Kidney tubule cell (primary cell): ENCODE results near the gene ZNF335.
"Not testable (repeated sequence)": the region's sequence is repeated elsewhere in the genome, so short reads cannot be mapped to it uniquely, and the experiment has no call there.

Experiments
- DNase-seq: peaks from one replicate; pipeline ENCODE4 v3.0.0-alpha.2; 2018; ENCODE audit warnings: low spot score

ZNF335 gene

DNA sequence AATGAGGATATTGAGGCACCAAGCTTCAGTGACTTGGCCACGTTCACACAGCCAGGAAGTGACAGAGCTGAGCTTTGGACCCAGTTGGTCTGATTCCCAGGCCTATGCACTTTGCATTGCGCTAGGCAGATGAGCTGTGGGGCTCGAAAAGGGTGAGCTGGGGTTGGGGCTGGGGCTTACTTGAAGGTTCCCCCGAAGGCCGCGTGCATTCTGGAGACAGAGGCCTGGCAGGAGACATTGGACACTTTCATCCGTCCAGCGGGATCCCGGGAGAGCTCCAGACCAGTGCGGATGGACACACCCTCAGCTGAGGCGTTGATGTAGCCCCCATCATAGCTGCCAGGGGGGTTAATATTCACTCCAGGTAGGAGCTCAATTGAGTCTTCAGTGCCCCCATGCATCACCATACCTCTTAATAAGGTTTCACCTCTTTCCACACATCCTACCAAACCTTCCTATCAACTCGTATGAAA lies 62.6 kb downstream of the ZNF335 start:
- DNase-seq: no peak

DNA sequence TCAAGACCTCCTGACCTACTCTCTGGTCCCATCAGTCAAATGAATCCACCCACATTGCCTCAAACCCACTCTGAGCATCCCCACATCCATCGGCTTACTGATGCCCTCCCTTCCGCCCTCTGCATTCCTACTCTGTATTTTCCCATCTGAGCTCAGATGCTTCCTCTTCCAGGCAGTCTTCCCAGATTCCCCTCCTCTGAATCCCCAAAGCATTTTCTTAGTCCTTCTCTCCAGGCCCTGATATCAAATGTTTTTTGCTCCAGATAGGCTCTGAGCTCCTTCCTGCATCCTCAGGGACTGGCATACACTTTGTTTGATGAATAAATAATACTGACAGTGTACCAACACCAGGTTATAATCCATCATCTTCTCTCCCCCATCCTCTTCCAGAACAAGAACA lies 63.9 kb downstream of the ZNF335 start:
- no peak for DNase-seq

DNA sequence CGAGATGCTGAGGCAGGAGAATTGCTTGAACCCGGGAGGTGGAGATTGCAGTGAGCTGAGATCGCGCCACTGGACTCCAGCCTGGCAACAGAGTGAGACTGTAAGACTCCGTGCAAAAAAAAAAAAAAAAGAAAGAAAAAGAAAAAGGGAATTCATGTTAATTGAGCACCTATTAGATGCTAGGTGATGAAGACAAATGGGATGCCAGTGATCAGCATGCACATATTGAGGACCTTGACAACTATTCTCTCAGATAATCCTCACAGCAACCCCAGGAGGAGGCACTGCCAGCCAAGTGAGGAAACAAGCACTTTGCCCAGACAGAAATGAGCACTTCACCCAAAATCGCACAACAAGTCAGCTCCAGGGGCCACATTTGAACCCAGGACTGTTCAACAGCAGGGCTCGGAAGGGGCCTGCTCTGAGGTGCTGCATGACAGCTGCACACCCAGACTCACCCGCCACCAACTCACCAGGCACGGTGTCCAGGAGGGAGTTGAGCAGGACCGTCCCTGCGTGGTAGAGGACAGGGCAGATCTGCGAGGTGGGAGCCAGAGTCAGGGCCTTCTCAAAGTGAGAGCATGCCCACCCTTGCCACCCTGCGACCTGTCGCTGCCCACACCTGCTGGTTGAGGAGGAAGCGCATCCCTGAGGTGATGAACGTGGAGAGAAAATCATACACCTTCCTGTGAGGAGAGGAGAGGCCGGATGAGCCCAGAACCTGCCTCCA lies 64.6 kb downstream of the ZNF335 start:
- DNase-seq: no peak

DNA sequence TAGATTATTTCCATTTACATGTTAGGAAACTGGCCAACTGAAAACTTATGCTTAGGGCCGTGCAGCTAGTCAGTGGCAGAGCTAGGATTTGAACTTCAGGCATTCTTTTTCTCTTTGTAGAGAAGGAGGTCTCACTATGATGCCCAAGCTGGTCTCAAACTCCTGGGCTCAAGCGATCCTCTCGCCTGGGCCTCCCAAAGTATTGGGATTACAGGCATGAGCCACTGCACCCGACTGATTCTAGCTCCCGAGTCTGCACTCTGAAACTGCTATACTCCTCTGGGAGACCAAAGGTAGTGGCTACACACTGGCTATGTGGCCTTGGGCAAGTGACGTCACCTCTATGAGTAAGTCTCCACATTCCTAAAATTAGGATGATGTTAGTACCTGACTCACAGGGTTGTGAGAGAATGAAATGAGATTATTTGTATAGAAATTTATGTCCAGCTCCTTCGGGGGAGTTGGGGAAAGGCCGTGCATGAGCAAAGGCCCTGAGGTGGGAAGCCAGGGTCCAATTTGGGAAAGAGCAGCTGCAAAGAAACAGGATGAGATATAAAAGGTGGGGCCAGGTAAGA lies 66.4 kb downstream of the ZNF335 start:
- DNase-seq: peak; percentile 88

DNA sequence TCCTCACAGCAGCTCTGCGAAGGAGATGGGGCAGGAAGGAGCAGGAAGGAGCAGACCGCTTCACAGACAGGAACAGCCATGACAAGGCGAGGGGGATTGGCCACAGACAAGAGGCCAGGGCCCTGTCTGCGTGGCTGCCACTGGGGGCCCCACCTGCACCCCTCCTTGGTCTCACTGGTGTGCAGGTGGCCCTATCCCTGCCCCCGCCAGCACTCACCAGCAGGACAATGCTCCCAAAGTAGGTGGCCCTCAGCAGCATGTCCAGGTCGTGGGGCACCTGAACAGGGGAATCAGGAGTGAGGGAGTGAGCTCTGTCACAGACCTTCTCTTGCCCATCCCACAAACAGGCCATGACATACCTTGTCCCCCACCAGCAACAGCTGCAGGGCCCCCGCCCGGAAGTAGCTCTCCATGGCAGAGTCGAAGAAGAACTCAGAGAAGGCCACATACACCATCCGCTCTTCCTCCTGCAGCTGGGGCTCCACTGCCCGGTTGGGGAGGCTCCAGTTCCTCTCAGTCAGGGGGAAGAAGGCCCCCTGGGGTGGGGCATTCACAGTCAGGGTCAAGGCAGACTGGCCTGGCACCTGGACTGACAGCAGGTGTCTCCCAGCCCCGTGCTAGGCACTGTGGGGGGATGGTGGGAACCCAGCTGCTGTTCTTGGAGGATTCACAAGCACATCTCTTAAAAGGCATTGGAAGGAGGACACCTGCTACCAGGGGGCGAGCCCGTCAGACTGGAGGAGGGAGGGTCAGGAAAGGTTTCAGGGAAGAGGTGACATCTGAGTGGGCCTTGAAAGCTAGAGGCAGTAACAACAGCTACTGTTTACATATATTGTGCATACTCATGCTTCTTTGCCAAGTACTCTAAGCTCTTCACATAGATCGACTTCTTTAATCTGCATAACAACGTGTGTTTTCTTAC lies 67.2 kb downstream of the ZNF335 start:
- no peak for DNase-seq

DNA sequence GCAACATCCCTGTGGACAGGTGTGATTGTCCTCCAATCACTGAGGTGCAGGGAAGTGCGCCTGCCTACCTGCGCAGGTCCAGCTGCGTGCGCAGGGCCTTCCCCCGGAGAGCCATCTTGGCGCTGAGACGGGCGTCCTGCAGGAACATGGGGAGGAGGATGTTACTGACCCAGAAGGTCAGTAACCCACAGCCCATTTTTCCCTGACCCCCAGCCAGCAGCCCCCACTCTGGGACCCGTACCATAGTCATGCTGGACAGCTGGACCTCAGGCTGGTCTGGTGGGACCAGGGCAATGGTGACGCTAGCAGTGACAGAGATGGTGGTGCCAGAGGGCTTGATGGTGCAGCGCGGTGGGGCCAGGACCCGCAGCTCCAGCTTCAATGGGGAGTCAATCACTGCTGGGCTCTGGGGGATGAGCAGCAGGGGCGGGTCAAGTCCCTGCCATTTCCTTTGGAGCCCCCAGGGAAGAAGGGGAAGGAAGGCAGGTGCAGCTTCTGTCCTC lies 69.8 kb downstream of the ZNF335 start:
- no peak for DNase-seq

DNA sequence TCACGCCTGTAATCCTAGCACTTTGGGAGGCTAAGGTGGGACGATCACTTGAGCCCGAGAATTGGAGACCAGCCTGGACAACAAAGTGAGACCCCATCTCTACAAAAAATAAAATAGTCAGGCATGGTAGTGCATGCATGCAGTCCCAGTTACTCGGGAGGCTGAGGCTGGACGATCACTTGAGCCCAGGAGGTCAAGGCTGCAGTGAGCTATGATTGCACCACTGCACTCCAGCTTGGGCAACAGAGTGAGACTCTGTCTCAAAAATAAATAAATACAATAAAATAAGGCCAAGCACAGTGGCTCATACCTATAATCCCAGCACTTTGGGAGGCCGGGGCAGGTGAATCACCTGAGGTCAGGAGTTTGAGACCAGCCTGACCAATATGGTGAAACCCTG lies 70.7 kb downstream of the ZNF335 start:
- DNase-seq: not testable (repeated sequence)

DNA sequence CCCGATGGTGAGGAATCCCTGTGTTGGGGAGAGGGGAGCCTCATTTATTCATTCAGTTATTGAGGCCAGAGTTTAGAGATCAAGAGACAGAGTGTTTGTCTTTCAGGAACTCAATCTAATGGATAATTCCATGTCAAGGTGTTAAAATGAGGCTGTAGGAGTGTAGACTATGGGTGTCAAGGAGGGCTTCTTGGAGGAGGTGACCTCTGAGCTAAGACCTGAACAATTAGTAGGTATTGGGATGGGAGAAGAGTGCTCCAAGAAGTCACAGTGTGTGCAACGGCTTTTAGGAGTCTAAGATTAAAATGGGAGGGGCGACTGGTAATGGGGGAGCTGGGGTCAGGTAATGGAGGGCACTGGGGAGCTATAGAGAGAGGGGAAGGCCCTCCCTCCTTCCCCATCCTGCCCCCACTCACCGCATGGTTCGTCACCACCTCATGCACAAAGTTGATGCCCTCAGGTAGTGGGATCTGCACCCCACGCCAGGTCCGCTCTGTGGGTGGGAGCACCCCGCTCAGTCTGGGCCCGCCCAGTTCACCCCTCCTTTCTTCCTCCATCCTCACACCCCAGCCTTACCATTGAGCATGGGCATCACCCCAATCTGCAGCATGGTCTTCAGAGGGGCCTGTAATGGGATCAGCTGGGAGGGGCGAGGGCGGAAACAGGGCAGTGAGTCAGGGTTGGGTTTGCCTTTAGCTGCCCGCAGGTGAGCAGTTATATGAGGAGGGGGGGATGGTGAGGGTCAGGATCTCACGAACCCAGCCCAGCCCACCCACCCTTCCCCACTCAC lies 72.8 kb downstream of the ZNF335 start:
- no peak for DNase-seq
